IPS-NIHi7 (cell line): ENCODE data around the gene CD6.
A peak's percentile ranks its signal among the peaks of the same experiment; 100 is the strongest.
"Not testable (repeated sequence)": the region's sequence is repeated elsewhere in the genome, so short reads cannot be mapped to it uniquely, and the experiment has no call there.

Experiments
- DNase-seq: peaks from one replicate; pipeline ENCODE4 v3.0.0; 2012; ENCODE audit warnings: mixed read lengths; ENCODE audit errors: extremely low spot score

CD6 gene

DNA sequence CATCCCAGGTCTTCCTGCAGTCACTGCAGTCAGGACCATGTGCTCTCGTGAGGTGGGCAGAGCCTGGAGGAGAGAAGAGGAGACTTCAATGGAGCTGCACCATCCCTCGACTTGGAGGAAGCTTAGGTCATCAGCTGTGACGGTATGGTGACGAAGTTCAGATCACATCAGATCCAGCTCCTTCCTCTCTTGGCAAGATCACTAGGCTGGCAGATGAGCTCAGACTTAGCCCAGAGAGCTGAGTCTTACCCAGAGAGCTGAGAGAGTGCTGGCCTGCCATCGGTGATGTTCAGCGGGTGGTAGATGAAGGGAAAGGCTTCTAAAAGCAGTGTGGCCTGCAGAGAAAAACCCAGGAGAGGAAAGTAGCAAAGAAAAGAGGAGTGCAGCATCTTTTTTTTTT is 17.7 kb upstream of the CD6 start:
- DNase-seq = no peak

DNA sequence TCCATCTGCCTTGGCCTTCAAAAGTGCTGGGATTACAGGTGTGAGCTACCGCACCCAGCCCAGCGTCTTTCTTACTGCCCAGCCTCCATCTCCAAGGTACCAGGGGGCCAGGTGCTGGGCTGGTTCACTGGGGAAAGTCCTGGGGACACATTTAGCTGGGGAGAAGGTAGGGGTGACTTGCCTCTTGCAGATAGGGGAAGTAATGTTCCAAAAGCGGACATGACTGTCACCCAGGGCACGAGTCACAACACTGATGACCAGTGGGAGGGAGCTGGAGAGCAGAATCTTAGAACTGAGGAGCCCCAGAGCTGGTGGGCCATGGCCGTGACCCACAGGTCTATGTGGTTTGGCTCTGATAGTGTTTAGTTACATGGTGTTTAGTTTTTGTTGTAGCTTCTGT is 17.1 kb upstream of the CD6 start:
- no peak for DNase-seq

DNA sequence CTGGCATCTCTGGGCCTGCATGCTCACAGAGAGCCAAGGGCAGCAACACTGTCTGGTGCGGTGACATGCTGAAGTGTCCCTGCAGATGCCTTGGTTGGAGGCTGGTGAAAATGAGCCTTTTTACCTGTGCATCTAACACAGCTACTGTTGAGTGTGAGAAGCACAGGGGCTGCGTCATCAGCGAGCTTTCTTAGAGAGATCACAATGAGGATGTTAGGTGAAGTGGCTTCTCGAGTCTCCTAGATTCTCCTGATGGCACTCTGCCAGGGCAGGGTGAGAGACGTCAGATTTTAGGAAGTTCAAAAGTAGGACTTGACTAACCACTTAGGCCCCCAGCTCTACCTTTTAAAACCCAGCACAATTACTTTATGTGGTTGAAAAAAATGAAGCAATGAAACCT is 15.9 kb upstream of the CD6 start:
- DNase-seq = no peak

DNA sequence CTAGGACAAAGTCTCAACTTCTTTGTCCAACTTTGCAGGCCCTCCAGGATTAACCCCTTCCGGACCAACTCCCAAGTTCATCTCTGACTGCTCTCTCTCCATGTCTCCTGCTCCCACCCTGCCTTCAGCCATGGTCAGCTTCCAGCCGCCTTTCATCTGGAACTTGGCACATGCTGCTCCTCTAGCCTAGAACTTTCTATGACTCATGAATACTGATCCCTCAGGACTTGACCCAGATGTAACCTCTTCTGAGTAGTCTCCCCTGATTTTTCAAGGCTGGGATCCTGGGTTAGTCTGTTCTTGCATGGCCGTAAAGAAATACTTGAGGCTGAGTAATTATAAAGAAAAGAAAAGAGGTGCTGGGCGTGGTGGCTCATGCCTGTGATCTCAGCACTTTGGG is 14.3 kb upstream of the CD6 start:
- DNase-seq = no peak

DNA sequence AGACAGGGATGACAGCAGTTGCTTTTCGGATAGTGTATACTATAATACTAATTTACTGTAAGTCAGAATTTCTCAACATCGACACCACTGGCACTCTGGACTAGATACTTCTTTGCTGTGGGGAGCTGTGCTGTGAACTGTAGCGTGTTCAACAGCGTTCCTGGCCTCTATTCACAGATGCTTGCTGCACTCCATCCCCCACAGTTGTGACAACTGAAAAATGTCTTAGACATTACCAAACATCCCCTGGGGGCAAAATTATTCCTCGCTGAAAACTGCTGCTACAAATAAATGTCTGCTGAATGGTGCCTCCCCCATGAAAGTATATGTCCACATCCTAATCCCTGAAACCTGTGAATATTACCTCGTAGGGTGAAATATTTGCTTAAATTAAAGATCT is 12.0 kb upstream of the CD6 start:
- DNase-seq = no peak

DNA sequence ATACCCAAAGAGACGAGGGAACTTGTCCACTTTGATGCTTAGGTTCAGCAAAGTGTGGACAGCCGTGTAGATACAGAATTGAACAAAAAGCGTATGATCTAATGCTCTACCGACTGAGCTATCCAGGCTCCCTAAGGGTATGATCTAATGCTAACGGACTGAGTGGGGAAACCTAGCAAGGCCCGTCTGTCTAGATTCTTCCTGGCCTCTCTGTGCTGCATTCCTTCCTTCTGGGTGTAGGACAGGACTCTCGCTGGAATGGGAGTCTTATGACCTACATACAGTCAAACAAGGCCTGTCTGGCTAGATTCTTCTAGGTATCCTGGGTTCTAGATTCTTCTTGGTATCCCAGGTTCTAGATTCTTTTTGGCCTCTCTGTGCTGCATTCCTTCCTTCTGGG is 11.1 kb upstream of the CD6 start:
- no peak for DNase-seq

DNA sequence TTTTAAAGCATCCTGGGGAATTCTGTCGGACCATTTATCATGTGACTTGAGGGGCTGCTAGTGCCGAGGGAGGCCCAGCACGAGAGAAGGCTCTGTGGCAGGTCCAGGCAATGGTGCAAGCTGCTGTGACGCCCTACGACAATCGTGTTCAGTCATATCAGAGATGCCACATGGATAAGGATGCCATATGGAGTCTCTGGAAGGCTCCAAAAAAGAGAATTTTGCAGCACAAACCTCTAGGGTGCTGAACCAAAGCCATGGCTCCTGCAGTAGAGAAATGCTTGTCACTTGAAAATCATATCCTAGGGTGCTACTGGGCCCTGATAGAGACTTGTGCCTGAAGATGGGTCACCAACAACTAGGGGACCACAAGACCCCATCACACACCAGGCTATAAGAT is 6.7 kb upstream of the CD6 start:
- DNase-seq = no peak

DNA sequence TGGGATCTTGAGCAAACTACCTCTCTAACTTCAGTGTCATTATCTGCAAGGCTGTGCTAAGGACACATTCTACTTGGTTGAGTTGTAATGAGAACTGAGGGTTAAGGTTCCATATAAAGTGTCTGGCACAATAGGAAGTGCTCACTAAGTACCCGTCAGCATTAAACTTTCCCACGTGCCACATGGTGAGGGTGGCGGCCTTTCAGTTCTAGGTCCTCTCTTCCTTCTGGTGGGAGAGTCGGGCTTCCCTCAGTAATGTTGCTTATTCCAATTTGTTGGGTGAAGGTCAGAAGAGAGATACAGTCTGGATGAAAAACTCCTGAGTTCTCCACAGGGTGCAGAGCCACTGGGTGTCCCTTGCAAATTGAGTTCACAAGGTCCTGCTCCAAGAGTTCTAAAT is 4.6 kb upstream of the CD6 start:
- DNase-seq = no peak

DNA sequence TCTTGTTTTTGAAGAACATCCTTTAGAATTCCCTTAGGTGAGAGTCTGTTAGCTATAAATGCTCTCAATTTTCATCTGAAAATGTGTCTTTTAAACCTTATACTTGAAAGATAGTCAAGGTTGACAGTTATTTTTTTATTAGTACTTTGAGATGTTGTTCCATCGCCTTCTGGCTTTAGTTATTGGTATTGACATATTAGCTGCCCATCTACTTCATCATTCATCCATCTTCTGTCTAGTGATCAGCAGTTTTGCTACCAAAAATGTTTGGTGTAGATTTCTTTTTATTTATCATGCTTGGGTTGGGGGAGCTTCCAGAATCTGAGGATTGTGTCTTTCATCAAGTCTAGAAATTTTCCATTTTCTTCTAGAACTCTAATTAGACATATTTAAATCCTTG is 3.3 kb upstream of the CD6 start:
- DNase-seq = no peak

DNA sequence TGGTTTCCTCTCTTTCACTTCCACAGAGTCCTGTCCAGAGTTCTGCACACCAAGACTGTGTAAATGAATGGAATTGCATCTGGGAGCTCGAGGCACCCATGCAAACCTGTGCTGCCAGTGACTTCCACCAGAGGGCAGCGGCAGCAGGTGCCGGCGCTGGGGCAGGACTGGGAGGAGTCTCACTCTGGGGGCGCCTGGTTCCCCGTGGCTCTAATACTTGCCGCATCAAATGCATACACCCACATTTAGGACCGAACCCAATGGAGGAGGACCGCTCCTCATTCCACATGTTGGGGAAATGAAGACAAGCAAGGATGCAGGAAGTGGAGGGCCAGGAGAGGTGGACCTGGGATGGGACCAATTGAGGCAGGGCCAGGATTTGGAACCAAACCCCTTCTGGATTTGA is 1.1 kb upstream of the CD6 start:
- DNase-seq = peak; percentile 81

DNA sequence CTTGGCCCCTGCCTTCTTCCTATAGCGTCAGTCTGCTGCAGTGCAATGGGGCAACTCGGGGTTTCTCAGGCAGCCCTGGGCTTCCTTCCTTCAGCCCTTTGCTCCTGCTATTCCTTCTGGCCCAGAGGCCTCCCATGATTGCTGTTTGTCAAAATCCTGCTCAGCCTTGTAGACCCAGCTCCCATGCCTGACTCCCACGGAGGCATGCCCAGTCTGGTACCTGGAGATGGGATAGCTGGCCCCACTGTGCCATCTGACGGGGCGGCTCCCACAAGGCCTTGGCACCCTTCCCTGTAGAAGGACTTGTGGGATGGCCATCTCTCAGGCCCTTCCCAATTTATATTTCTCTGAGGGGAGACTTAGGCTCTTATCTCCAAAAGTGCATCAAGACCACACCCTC is 590 bp upstream of the CD6 start:
- no peak for DNase-seq

DNA sequence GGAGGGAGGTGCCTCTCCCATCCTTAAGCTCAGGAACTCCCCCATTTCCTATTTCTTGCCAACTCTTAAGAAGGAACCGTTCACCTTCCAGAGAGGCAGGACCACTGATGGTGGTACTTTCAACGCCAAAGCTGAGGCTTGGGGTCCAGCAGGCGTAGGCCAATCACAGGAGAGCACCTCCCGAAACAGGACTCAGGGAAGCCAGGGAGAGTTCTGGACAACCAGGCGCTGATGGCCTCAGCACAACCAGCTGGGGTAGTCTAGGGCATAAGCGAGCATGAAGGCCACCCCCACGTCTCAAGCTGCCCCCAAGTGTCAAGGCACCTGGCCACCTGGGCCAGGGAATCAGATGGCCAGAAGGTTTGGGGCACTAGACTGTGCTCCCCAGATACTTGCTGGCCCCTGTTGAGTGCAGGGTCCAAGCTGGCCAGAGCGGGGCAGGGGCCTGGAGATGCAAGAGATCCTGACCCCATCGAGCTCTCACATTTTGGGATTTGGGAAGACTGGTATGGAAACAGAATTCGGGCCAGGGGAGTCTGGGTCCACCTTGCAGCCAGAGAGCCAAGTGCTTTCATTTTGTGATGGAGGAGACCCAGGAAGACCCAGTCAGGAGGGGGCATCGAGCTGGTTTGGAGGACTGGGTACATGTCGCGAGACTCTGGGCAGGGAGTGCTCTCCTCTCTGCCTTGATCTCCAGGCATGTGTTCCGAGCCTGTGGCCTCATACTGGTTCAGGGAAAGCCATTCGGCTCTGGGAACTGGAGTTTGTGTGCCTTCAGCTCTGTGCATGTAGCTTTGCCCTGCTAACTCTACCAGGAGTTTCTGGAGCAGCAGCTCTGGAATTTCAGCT is 926 bp downstream of the CD6 start:
- DNase-seq = no peak

DNA sequence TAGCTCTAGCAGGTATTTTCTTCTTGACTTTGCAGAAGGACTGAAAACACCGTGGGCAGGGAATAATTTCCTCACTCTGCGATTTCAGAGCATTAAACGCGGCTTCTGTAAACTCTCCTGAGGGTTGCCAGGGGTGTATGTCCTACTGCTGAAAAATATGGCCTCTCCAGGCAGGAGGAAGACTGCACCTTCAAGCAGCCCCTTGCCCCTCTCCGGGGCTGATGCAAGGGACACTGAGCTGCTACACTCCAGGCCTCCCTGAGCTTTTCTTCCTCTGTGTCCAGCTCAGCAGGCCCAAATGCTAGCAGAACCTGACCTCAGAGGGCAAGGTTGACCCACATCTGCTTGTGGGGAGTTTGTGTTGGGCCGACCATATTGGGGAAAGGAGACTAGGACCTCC is 2.2 kb downstream of the CD6 start:
- no peak for DNase-seq

DNA sequence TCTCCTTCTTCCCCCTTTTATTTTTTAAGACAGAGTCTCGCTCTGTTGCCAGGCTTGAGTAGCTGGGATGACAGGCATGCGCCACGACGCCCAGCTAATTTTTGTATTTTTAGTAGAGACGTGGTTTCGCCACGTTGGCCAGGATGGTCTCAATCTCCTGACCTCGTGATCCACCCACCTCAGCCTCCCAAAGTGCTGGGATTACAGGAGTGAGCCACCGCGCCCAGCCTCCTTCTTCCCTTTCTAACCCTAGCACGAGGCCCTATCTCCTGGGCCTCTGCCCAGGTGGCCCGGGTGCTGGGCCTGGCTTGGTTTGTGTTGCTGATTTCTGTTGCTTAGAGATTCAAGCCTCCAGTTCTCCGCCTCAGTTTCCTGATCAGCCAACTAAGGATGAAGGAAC is 2.8 kb downstream of the CD6 start:
- DNase-seq = not testable (repeated sequence)

DNA sequence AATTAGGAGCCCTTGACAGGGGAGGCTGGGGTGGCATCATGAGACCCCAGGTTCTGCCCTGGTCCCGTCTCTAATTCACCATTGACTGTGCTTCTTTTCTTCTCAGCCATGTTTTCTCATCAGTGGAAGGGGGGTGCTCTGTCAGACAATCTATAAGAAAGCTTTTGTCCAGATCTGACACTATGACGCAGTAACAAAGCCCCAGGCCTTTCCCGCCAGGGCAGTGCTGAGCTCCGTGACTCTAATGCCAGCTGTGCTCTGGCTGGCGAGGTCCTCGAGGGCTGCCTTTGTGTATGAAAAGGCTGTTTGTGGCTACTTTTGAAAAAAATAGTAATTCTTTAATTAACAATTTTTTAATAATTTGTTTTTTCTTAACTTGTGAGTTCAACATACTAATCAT is 3.2 kb downstream of the CD6 start:
- DNase-seq = no peak

DNA sequence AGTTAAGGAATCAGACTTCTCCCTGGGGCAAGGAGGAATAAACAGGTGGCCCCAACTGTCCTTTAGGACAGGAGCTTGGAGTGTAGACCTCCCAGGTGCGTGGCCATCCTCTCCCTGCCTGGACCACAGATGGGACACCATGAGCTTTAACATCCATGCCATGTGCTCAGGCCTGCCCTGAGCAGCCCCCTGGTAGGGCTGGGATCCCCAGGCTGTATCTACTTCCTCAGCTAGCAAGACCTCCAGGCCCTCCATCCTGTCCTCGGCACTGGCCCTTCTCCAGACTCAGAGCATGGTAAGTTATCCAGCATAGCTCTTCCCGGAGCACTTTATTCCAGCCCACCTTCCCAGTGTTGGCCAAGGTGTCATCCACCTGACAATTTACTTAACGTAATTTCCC is 5.7 kb downstream of the CD6 start:
- no peak for DNase-seq

DNA sequence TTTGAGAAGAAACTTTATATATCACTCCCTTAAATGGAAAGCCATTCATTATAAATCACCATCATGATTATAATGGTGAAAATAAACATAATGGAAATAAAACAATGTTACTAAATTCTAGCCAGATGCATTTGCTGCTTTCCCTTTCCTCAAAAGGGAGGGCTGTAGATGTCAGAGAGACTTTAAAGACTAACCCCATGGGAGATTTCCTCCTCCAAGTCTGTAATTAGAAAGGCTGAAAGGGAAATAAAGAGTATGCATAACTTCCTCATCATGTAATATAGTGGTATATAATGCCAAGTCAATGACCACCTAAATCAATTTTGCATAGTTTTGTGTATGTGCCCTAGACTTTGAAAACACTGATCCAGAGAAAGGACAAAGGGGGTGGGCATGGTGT is 6.4 kb downstream of the CD6 start:
- DNase-seq = no peak

DNA sequence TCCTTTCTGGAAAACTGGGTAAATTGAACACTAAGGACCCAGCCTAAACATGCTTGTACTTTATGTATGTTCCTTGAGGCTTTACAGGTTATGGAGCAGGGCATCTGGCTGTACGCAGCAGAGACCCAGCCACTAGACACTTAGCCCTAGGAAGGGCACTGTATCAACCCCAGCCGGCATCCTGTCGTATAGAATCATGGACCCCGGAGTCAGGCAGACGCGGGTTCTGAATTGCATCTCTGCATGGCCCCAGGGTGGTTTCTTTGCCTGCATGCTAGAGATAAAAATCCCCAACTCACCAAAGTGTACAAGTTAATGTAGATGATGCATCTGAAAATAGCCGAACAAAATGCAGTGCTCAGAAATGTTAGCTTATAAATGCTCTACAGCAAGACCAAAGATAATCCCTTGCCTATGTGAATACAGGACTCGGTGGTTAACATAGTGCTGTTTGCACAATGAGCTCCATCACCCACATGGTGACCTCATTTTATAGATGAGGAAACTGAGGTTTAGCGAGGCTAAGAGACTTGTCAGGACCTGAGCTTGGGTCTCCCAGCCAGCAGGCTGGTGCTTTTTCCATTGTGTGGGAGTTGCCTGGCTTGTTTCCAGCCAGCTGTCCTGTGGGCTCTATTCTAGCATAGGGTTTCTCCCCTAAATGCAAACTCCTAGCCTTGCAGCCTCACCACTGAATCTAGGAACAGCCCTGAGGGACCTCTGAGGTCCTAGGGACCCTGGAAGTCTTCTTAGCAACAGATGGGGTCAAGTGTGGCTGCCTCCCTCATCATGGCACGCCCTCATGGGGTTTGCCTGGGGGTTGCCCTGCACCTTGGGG is 7.3 kb downstream of the CD6 start:
- DNase-seq = no peak

DNA sequence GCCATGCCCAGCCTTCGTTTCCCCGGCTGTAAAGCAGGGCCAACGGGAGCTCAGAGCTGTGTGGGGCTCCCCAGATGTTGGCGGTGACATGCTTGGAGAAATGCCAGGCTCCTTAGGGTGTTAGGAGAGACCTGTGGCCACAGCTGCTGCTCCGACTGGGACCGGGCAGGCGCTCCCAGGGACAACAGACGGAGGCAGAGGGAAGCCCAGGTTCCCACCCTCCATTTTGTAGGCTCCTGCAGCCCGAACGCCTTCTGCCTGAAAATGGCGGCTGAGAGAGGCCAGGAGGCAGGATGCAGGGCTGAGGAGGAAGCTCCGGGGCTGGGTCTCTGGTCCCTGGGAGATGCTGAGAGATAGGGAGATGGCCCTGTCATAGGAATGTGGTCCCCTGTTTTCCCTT is 10.0 kb downstream of the CD6 start:
- no peak for DNase-seq

DNA sequence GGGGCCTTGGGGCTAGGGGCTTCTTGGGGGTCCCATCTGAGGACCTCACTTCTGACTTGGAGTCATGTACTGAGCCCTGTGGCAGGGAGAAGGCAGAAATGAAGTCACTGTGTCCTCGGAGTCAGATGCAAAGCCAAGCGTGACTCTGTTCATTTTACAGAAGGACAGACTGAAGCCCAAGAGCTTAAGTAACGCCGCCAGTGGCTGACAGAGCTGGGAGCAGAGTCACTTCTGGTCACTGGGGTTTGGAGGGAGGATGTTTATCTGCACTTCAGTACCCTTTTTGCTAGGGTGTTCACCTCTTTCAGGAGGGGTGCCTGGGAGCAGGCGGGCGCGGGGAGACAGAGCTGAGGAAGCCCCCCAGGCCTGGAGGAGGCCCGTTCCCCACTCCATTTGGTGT is 10.7 kb downstream of the CD6 start:
- DNase-seq = no peak

DNA sequence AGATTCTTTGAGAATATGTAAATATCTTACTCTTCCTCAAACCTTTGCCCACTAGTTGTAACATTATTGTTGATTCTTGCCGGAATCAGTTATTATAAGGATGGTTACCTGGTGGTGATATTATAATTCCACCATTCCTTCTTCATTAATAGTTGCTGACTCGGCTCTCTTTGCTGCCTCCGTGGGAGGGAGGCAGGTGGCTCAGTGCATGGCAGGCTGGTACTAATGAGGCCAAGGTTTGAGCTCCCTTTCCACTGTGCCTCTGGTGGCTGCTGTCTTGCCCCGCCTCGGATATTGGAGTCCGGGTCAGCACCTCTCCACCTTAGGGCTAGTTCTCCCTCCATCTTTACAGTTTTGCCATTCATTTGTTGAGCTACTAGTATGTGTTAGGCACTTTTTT is 12.7 kb downstream of the CD6 start:
- no peak for DNase-seq

DNA sequence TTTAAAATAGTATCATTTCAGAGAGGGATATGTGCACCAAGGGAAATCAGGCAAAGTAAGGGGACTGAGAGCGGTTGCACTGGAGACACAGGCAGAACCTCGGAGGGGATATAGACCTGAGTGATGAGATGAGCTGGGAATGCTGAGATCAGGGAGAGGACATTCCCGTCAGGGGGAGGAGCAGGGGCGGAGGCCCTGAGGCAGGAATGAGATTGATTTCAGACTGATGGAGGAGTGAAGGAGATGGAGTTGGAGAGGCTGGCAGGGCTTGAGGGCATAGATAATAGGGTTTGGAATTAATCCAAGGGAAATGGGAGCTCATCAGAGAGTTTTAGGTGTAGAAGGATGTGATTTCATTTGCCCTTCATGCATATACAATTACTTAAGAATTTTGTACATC is 13.2 kb downstream of the CD6 start:
- peak; percentile 42 for DNase-seq

DNA sequence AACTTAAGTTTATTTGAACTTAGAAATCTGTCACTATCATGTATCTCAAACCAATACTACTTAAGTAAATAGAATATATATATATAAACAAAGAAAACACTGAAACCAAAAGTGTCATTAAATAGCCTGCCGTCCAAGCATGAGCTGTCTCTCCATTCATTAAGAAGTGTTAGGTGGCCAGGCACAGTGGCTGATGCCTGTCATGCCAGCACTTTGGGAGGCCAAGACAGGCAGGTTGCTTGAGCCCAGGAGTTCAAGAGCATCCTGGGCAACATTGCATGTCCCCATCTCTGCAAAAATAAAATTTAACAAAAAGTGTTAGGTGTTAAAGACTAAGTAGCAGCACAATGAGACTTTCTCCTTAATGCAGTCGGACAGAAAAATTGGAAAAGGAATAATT is 14.0 kb downstream of the CD6 start:
- DNase-seq = no peak
